Measurements from ENCODE around the gene TMEM203. TPM values are rescaled to one million over a fixed set of nuclear protein-coding genes. Genes with fewer than 3 reads are reported as not detected.

The TMEM203 gene
- total and polyA plus RNA-seq, 2 of the 13 experiments (the other 11 are each of a cell fraction or from before 2014, with no cell fraction given), result 23.4 to 36.7 TPM

GRCh38 chr9:137205126-137206069, at the start of gene TMEM203, which contains the start of gene NDOR1 (continued):
- no peak for TF ChIP-seq ZNF639 (CRISPR knock-in tag; conservative IDR thresholded peaks at IDR 0.05)
- TF ChIP-seq GATAD2A (CRISPR knock-in tag; IDR thresholded peaks at IDR 0.05), result no peak
- no peak for TF ChIP-seq PLSCR1 (CRISPR knock-in tag; IDR thresholded peaks at IDR 0.05; ENCODE audit: borderline replicate concordance)
- peak; percentile 86 for TF ChIP-seq PATZ1 (CRISPR knock-in tag; IDR thresholded peaks at IDR 0.05)
- no peak for TF ChIP-seq ZBTB10 (CRISPR knock-in tag; IDR thresholded peaks at IDR 0.05; ENCODE audit: borderline replicate concordance)
- no peak for TF ChIP-seq ZNF10 (CRISPR knock-in tag; IDR thresholded peaks at IDR 0.05; ENCODE audit: borderline replicate concordance, low read depth)
- TF ChIP-seq IRF1 (CRISPR knock-in tag; IDR thresholded peaks at IDR 0.05; ENCODE audit: low read depth), result no peak
- no peak for TF ChIP-seq SNAPC2 (CRISPR knock-in tag; IDR thresholded peaks at IDR 0.05)
- TF ChIP-seq FOXO4 (CRISPR knock-in tag; conservative IDR thresholded peaks at IDR 0.05), result no peak
- TF ChIP-seq ZNF547 (CRISPR knock-in tag; IDR thresholded peaks at IDR 0.05), result peak; percentile 72
- TF ChIP-seq ZNF720 (CRISPR knock-in tag; IDR thresholded peaks at IDR 0.05), result no peak
- TF ChIP-seq MYNN (CRISPR knock-in tag; IDR thresholded peaks at IDR 0.05; ENCODE audit: low read depth), result no peak
- TF ChIP-seq WIZ (CRISPR knock-in tag; IDR thresholded peaks at IDR 0.05), result no peak
- TF ChIP-seq ZNF501 (CRISPR knock-in tag; IDR thresholded peaks at IDR 0.05), result peak; percentile 95
- TF ChIP-seq ZNF281 (CRISPR knock-in tag; IDR thresholded peaks at IDR 0.05; ENCODE audit: borderline replicate concordance), result peak; percentile 47; the same call in 1 of the 2 replicates
